Measurements from ENCODE around the gene CCDC80. TPM values are rescaled to one million over a fixed set of nuclear protein-coding genes. Genes with fewer than 3 reads are reported as not detected.

Gene CCDC80
- total RNA-seq, 2 experiments from 2014 or later, result 0.59 to 0.63 TPM

DNA sequence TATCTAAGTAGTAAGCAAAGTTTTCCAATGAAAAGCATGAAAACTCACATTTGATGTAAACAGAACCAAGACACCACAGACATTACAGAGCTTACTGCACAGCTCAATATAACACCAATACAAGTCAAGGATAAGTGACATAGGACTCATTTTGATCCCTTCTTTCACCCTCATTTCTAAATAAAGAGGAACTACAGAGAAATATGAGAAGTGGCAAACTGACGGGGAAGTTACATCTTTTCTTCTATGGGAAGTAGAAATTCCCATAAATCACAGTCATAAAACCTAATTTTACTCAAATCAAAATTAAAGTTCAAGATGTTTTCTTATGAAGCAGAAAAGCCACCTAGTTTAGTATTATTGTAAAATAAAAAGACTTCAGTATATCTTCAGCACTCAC lies 83.0 kb downstream of the CCDC80 start:
- no peak overlapping the region for H3K4me3 ChIP-seq (ENCODE audit: low read depth, low read length, poor library complexity, severe bottlenecking)
- peaks cover 19% of the 10 kb centered on the region for H3K9me3 ChIP-seq (ENCODE audit: low read length)
- POLR2A ChIA-PET, result interaction anchor here (0.5 kb wide), 1 partner anchor 551 kb away, joined by 3 read pairs; no protein-coding TSS in a partner anchor
- H2AFZ ChIP-seq (ENCODE audit: low read length), result no peak overlapping the region
- H3K27ac ChIP-seq (ENCODE audit: low read depth, low read length, poor library complexity, severe bottlenecking), result no peak overlapping the region
- peaks cover 64% of the 10 kb centered on the region for H3K36me3 ChIP-seq (ENCODE audit: insufficient read depth, low read length)
- H3K79me2 ChIP-seq (ENCODE audit: insufficient read depth, low read depth, low read length), result peaks cover 85% of the 10 kb centered on the region
- no peak for TF ChIP-seq CTCF (conservative IDR thresholded peaks at IDR 0.05; ENCODE audit: low read length)
- no peak for TF ChIP-seq EZH2phosphoT487 (IDR thresholded peaks at IDR 0.05; ENCODE audit: borderline replicate concordance, low read depth, low read length)
- peaks cover 23% of the 10 kb centered on the region for H3K4me1 ChIP-seq (ENCODE audit: insufficient read depth, low read length, poor library complexity, severe bottlenecking)
- no peak for DNase-seq (ENCODE audit: low spot score)
- CTCF ChIA-PET (ENCODE audit: unreplicated experiment), result no interaction called here
- peaks cover 18% of the 10 kb centered on the region; the same call in 1 of the 2 replicates for H4K20me1 ChIP-seq (ENCODE audit: insufficient read depth, low read length)
- no peaks in the 10 kb centered on the region for H3K9me2 ChIP-seq (ENCODE audit: insufficient read depth, low read length)
- intact Hi-C loops (cut with micrococcal nuclease; ENCODE audit: unreplicated experiment), result no loop called here
- no TSS peak for BruUV-seq (replicated peaks)
- peak overlapping the region; percentile 6; the same call in 1 of the 2 replicates for H3K4me2 ChIP-seq (ENCODE audit: low read length)

DNA sequence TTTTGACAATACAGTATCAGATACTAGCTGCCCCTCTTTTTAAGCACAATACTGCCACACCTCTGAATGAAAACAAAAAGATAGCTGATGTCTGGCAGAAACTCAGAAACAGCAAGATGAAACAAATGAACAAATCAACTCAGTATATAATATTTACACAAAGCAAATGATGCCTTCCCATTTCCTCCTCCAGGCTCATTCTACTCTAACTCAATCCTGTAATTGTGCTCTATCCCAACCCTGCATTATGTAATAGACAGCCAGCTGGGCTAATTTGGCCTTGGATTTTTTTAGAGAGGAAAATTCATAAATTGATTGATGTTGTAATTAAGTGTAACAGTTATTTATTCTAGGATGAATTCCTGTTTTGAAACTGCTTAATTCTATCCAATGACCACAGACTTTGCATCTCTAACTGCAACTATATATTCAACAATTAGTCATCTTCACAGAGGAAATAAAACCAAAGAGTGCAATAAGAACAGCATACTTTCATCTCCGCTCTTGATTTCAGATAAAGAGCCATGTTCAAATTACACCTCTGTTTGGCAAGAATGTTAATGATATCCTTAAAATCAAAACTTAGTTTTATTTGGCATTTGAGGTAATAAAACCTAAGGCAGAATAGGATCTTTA lies 85.3 kb downstream of the CCDC80 start:
- H3K4me2 ChIP-seq (ENCODE audit: low read length), result no peak overlapping the region
- no peak overlapping the region for H3K4me3 ChIP-seq (ENCODE audit: low read depth, low read length, poor library complexity, severe bottlenecking)
- H3K4me1 ChIP-seq (ENCODE audit: insufficient read depth, low read length, poor library complexity, severe bottlenecking), result peaks cover 21% of the 10 kb centered on the region
- no TSS peak for BruUV-seq (replicated peaks)
- peaks cover 93% of the 10 kb centered on the region for H3K79me2 ChIP-seq (ENCODE audit: insufficient read depth, low read depth, low read length)
- H3K36me3 ChIP-seq (ENCODE audit: insufficient read depth, low read length), result peaks cover 88% of the 10 kb centered on the region
- H3K9me2 ChIP-seq (ENCODE audit: insufficient read depth, low read length), result no peaks in the 10 kb centered on the region
- H2AFZ ChIP-seq (ENCODE audit: low read length), result no peak overlapping the region
- peaks cover 42% of the 10 kb centered on the region for H3K9me3 ChIP-seq (ENCODE audit: low read length)
- no peak overlapping the region for H3K27ac ChIP-seq (ENCODE audit: low read depth, low read length, poor library complexity, severe bottlenecking)
- peaks cover 16% of the 10 kb centered on the region; the same call in 1 of the 2 replicates for H4K20me1 ChIP-seq (ENCODE audit: insufficient read depth, low read length)
- CTCF ChIA-PET (ENCODE audit: unreplicated experiment), result no interaction called here
- POLR2A ChIA-PET, result no interaction called here
- DNase-seq (ENCODE audit: low spot score), result no peak
- no peak for TF ChIP-seq EZH2phosphoT487 (IDR thresholded peaks at IDR 0.05; ENCODE audit: borderline replicate concordance, low read depth, low read length)
- TF ChIP-seq CTCF (conservative IDR thresholded peaks at IDR 0.05; ENCODE audit: low read length), result no peak
- intact Hi-C loops (cut with micrococcal nuclease; ENCODE audit: unreplicated experiment), result no loop called here

DNA sequence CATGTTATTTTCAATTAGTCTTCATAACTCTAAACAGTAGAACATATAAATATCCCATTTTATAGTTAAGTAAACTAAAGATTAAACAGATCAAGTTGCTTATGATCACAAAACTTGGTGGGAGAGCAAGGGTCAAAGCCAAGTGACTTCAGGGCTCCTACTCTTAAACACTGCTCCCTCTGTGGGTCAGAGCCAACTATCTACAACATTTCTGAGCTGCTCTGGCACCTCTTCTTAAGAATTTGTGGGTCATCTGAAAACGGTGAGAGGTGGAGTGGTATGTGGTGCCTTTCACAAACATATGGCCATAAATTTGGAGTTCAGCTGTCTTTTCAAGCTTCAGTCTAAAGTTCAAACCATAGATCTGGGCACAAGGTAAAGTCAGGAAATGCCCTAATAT lies 90.1 kb downstream of the CCDC80 start:
- peaks cover 43% of the 10 kb centered on the region for H3K9me3 ChIP-seq (ENCODE audit: low read length)
- POLR2A ChIA-PET, result interaction anchor here (0.9 to 1.0 kb wide), 2 partner anchors 29 to 108 kb away, joined by 3 read pairs; no protein-coding TSS in a partner anchor
- TF ChIP-seq EZH2phosphoT487 (IDR thresholded peaks at IDR 0.05; ENCODE audit: borderline replicate concordance, low read depth, low read length) (no peak), CTCF (conservative IDR thresholded peaks at IDR 0.05; ENCODE audit: low read length) (no peak)
- H3K27ac ChIP-seq (ENCODE audit: low read depth, low read length, poor library complexity, severe bottlenecking), result no peak overlapping the region
- H3K36me3 ChIP-seq (ENCODE audit: insufficient read depth, low read length), result peaks cover 99% of the 10 kb centered on the region
- CTCF ChIA-PET (ENCODE audit: unreplicated experiment), result no interaction called here
- H3K4me3 ChIP-seq (ENCODE audit: low read depth, low read length, poor library complexity, severe bottlenecking), result no peak overlapping the region
- no peaks in the 10 kb centered on the region for H4K20me1 ChIP-seq (ENCODE audit: insufficient read depth, low read length)
- H2AFZ ChIP-seq (ENCODE audit: low read length), result no peak overlapping the region
- BruUV-seq (replicated peaks), result no TSS peak
- no peak for DNase-seq (ENCODE audit: low spot score)
- H3K4me1 ChIP-seq (ENCODE audit: insufficient read depth, low read length, poor library complexity, severe bottlenecking), result no peaks in the 10 kb centered on the region
- peaks cover 67% of the 10 kb centered on the region for H3K79me2 ChIP-seq (ENCODE audit: insufficient read depth, low read depth, low read length)
- intact Hi-C loops (cut with micrococcal nuclease; ENCODE audit: unreplicated experiment), result no loop called here
- no peaks in the 10 kb centered on the region for H3K9me2 ChIP-seq (ENCODE audit: insufficient read depth, low read length)
- H3K4me2 ChIP-seq (ENCODE audit: low read length), result no peak overlapping the region

Data from OCI-LY7 (cell line).